HEK293 (cell line): ENCODE results near the gene CCNY.

Experiments
- GLI4 ChIP-seq: fragments of 450-650 bp; formaldehyde crosslinking; IDR thresholded peaks from 2 replicates; pipeline ENCODE4 v1.5.1; 2016; ENCODE audit warnings: missing biosample characterization, missing genetic modification characterization
- TCF7L2 ChIP-seq: IDR thresholded peaks from 2 replicates; pipeline ENCODE4 v1.6.1; 2011; ENCODE audit warnings: low read depth, mild to moderate bottlenecking, inconsistent platforms, low read length, moderate library complexity, borderline replicate concordance
- YY2 ChIP-seq: fragments of 450-650 bp; formaldehyde crosslinking; IDR thresholded peaks from 2 replicates; pipeline ENCODE4 v1.5.1; 2016; ENCODE audit warnings: missing biosample characterization, missing genetic modification characterization
- ZNF133 ChIP-seq: fragments of 450-650 bp; formaldehyde crosslinking; IDR thresholded peaks from 2 replicates; pipeline ENCODE4 v1.5.1; 2016; ENCODE audit warnings: missing biosample characterization, missing genetic modification characterization
- ZNF350 ChIP-seq: fragments of 450-650 bp; formaldehyde crosslinking; IDR thresholded peaks from 2 replicates; pipeline ENCODE4 v1.5.0; 2017; ENCODE audit warnings: missing biosample characterization, mild to moderate bottlenecking, missing genetic modification characterization
- ZNF416 ChIP-seq: fragments of 450-650 bp; formaldehyde crosslinking; IDR thresholded peaks from 2 replicates; pipeline ENCODE4 v1.5.1; 2016; ENCODE audit warnings: missing biosample characterization, missing genetic modification characterization
- TF ChIP-seq, protein P1 (sequence below): fragments of 450-650 bp; formaldehyde crosslinking; IDR thresholded peaks from 2 replicates; pipeline ENCODE4 v1.5.1; 2016; ENCODE audit warnings: missing biosample characterization, missing genetic modification characterization
- TF ChIP-seq, protein P2 (sequence below): fragments of 450-650 bp; formaldehyde crosslinking; IDR thresholded peaks from 2 replicates; pipeline ENCODE4 v1.5.1; 2016; ENCODE audit warnings: missing biosample characterization, missing genetic modification characterization

DNA sequence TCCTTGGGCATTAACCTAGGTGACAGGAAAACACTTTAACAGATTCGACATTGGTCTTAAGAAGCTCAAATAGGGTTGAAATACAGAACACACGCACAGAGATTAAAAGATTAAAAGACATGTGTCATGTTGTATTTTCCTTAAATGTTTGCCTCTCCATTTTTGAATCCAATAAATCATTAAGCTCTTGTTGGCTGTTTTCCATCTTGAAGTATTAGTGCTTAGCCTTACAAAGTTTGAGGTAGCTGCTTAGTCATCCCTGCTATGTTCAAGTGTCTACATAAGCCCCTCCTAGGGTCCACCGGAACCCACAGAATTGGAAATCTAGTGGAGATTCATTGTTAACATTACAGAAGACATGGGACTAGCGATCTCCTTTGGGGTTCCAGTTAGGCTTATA lies 256.1 kb downstream of the CCNY start:
- TF ChIP-seq, protein P1, sequence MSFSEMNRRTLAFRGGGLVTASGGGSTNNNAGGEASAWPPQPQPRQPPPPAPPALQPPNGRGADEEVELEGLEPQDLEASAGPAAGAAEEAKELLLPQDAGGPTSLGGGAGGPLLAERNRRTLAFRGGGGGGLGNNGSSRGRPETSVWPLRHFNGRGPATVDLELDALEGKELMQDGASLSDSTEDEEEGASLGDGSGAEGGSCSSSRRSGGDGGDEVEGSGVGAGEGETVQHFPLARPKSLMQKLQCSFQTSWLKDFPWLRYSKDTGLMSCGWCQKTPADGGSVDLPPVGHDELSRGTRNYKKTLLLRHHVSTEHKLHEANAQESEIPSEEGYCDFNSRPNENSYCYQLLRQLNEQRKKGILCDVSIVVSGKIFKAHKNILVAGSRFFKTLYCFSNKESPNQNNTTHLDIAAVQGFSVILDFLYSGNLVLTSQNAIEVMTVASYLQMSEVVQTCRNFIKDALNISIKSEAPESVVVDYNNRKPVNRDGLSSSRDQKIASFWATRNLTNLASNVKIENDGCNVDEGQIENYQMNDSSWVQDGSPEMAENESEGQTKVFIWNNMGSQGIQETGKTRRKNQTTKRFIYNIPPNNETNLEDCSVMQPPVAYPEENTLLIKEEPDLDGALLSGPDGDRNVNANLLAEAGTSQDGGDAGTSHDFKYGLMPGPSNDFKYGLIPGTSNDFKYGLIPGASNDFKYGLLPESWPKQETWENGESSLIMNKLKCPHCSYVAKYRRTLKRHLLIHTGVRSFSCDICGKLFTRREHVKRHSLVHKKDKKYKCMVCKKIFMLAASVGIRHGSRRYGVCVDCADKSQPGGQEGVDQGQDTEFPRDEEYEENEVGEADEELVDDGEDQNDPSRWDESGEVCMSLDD (tag by site-specific recombination) = no peak
- TF ChIP-seq TCF7L2 (no peak), ZNF350 (tag by site-specific recombination) (no peak), ZNF416 (tag by site-specific recombination) (no peak), YY2 (tag by site-specific recombination) (no peak), GLI4 (no peak), ZNF133 (tag by site-specific recombination) (no peak)
- TF ChIP-seq, protein P2, sequence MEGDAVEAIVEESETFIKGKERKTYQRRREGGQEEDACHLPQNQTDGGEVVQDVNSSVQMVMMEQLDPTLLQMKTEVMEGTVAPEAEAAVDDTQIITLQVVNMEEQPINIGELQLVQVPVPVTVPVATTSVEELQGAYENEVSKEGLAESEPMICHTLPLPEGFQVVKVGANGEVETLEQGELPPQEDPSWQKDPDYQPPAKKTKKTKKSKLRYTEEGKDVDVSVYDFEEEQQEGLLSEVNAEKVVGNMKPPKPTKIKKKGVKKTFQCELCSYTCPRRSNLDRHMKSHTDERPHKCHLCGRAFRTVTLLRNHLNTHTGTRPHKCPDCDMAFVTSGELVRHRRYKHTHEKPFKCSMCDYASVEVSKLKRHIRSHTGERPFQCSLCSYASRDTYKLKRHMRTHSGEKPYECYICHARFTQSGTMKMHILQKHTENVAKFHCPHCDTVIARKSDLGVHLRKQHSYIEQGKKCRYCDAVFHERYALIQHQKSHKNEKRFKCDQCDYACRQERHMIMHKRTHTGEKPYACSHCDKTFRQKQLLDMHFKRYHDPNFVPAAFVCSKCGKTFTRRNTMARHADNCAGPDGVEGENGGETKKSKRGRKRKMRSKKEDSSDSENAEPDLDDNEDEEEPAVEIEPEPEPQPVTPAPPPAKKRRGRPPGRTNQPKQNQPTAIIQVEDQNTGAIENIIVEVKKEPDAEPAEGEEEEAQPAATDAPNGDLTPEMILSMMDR (tag by site-specific recombination) = no peak
